Astrocyte (in vitro differentiated cells and primary cell): ENCODE results near the gene PRSS36. TPM values are rescaled to one million over a fixed set of nuclear protein-coding genes. Genes with fewer than 3 reads are reported as not detected.

Experiments
- DNase-seq: peaks from one replicate; pipeline ENCODE4 v3.0.0-alpha.2; 2010; ENCODE audit warnings: low read depth
- FAIRE-seq: peaks from 2 replicates; lab custom pipeline; 2011; peaks lifted over from hg19 to GRCh38; lab: Jason Lieb, UNC
- H2AFZ ChIP-seq: 2 replicates; pipeline ENCODE4 v1.6.0; 2012; ENCODE audit warnings: low read depth, low read length, inconsistent platforms
- H3K27ac ChIP-seq: 2 replicates; pipeline ENCODE4 v1.5.1; 2011; ENCODE audit warnings: low read depth, low read length, inconsistent platforms
- H3K27me3 ChIP-seq: 2 replicates; pipeline ENCODE4 v1.6.0; 2011; ENCODE audit warnings: low read length, inconsistent platforms; ENCODE audit not compliant: insufficient read depth
- H3K36me3 ChIP-seq: 2 replicates; pipeline ENCODE4 v1.5.1; 2011; ENCODE audit warnings: low read length, inconsistent platforms; ENCODE audit not compliant: insufficient read depth
- H3K4me1 ChIP-seq: 2 replicates; pipeline ENCODE4 v1.5.1; 2011; ENCODE audit warnings: low read length, inconsistent platforms; ENCODE audit not compliant: insufficient read depth
- H3K4me2 ChIP-seq: 2 replicates; pipeline ENCODE4 v1.6.0; 2012; ENCODE audit warnings: low read length, inconsistent platforms
- H3K4me3 ChIP-seq: 2 replicates; pipeline ENCODE4 v1.5.1; 2011; ENCODE audit warnings: low read depth, mild to moderate bottlenecking, low read length, inconsistent platforms; ENCODE audit not compliant: insufficient read depth
- H3K79me2 ChIP-seq: 2 replicates; pipeline ENCODE4 v1.6.0; 2012; ENCODE audit warnings: mild to moderate bottlenecking, low read length, inconsistent platforms; ENCODE audit not compliant: insufficient read depth
- H3K9ac ChIP-seq: 2 replicates; pipeline ENCODE4 v1.6.0; 2012; ENCODE audit warnings: mild to moderate bottlenecking, low read length, inconsistent platforms
- H3K9me3 ChIP-seq: 2 replicates; pipeline ENCODE4 v1.5.1; 2012; ENCODE audit warnings: low read depth, mild to moderate bottlenecking, low read length, inconsistent platforms; ENCODE audit not compliant: insufficient read depth
- H4K20me1 ChIP-seq: 2 replicates; pipeline ENCODE4 v1.6.0; 2012; ENCODE audit warnings: low read length, inconsistent platforms; ENCODE audit not compliant: insufficient read depth
- H3K27ac Mint-ChIP-seq: one replicate; pipeline ENCODE4 v1.8.0; 2021; ENCODE audit warnings: mild to moderate bottlenecking, mixed read lengths; ENCODE audit not compliant: unreplicated experiment
- H3K27me3 Mint-ChIP-seq: one replicate; pipeline ENCODE4 v1.8.0; 2021; ENCODE audit warnings: low read depth, mixed read lengths; ENCODE audit not compliant: unreplicated experiment
- H3K36me3 Mint-ChIP-seq: one replicate; pipeline ENCODE4 v1.8.0; 2021; ENCODE audit warnings: low read depth, mixed read lengths; ENCODE audit not compliant: unreplicated experiment
- H3K4me1 Mint-ChIP-seq: one replicate; pipeline ENCODE4 v1.8.0; 2021; ENCODE audit warnings: low read depth, mixed read lengths; ENCODE audit not compliant: unreplicated experiment
- H3K4me3 Mint-ChIP-seq: one replicate; pipeline ENCODE4 v1.8.0; 2021; ENCODE audit warnings: mild to moderate bottlenecking, moderate library complexity, mixed read lengths; ENCODE audit not compliant: unreplicated experiment
- H3K9me3 Mint-ChIP-seq: one replicate; pipeline ENCODE4 v1.8.0; 2021; ENCODE audit warnings: mild to moderate bottlenecking, mixed read lengths; ENCODE audit not compliant: unreplicated experiment
- CTCF ChIP-seq: IDR thresholded peaks from 2 replicates; pipeline ENCODE4 v1.5.1; 2011; ENCODE audit warnings: low read depth, mild to moderate bottlenecking, inconsistent platforms, low read length, moderate library complexity; ENCODE audit not compliant: insufficient read depth
- EZH2 ChIP-seq: IDR thresholded peaks from 2 replicates; pipeline ENCODE4 v1.6.1; 2012; ENCODE audit warnings: mild to moderate bottlenecking, low read length, inconsistent platforms; ENCODE audit not compliant: insufficient read depth
- total RNA-seq: library from RNA; stranded (reverse); gene quantifications from 2 replicates; pipeline ENCODE4 v1.2.1, GENCODE V29; 2021

The PRSS36 gene
- total RNA-seq, 1 donor from 2014 or later: 0.41 TPM

GRCh38 chr16:31120129-31120528 is 29.7 kb downstream of the PRSS36 start:
- Histone ChIP-seq H3K4me2 (no peak overlapping the region), H3K4me1 (peaks cover 9% of the 10 kb centered on the region), H3K36me3 (peaks cover 20% of the 10 kb centered on the region), H3K9me3 (no peaks in the 10 kb centered on the region), H4K20me1 (peaks cover 4% of the 10 kb centered on the region), H3K9ac (no peak overlapping the region), H3K27ac (no peak overlapping the region), H3K4me3 (no peak overlapping the region), H2AFZ (no peak overlapping the region), H3K27me3 (no peaks in the 10 kb centered on the region), H3K79me2 (peaks cover 23% of the 10 kb centered on the region)
- FAIRE-seq: no peak
- H3K36me3 Mint-ChIP-seq: peaks cover 1% of the 10 kb centered on the region
- no peaks in the 10 kb centered on the region for H3K9me3 Mint-ChIP-seq
- H3K27ac Mint-ChIP-seq: no peak overlapping the region
- no peaks in the 10 kb centered on the region for H3K27me3 Mint-ChIP-seq
- H3K4me3 Mint-ChIP-seq: no peak overlapping the region
- DNase-seq: no peak
- TF ChIP-seq CTCF: no peak
- TF ChIP-seq EZH2: no peak
- H3K4me1 Mint-ChIP-seq: no peaks in the 10 kb centered on the region

GRCh38 chr16:31118223-31119155 is 31.4 kb downstream of the PRSS36 start:
- Mint-ChIP-seq H3K4me1 (no peaks in the 10 kb centered on the region), H3K9me3 (no peaks in the 10 kb centered on the region), H3K27me3 (no peaks in the 10 kb centered on the region), H3K4me3 (peak overlapping the region; percentile 83), H3K27ac (peak overlapping the region; percentile 84), H3K36me3 (no peaks in the 10 kb centered on the region)
- DNase-seq: peak; percentile 64
- Histone ChIP-seq H3K36me3 (peaks cover 20% of the 10 kb centered on the region), H3K79me2 (peaks cover 23% of the 10 kb centered on the region), H3K4me2 (peak overlapping the region; percentile 99), H2AFZ (peak overlapping the region; percentile 66), H4K20me1 (peaks cover 7% of the 10 kb centered on the region), H3K4me1 (peaks cover 9% of the 10 kb centered on the region), H3K27me3 (no peaks in the 10 kb centered on the region), H3K27ac (peak overlapping the region; percentile 92), H3K9me3 (no peaks in the 10 kb centered on the region), H3K9ac (peak overlapping the region; percentile 93), H3K4me3 (peak overlapping the region; percentile 80)
- TF ChIP-seq EZH2 (no peak), CTCF (no peak)
- no peak for FAIRE-seq
